ENCODE results near the gene SH3BGRL3. TPM values are rescaled to one million over a fixed set of nuclear protein-coding genes. Genes with fewer than 3 reads are reported as not detected.

The SH3BGRL3 gene
- total RNA-seq, 1 experiment from 2014 or later = 193 TPM

- no TSS peak for BruUV-seq (replicated peaks)
- Histone ChIP-seq H3K4me1 (ENCODE audit: control insufficient read depth, insufficient read depth, low read length) (no peaks in the 10 kb centered on the region), H3K9me3 (ENCODE audit: control insufficient read depth, insufficient read depth, low read depth, low read length) (no peaks in the 10 kb centered on the region), H3K4me3 (ENCODE audit: low read depth in 2 of 2, low read length in 2 of 2) (no peak overlapping the region), H3K27ac (ENCODE audit: low read length) (no peak overlapping the region), H3K27me3 (ENCODE audit: control insufficient read depth, insufficient read depth, low read length) (no peaks in the 10 kb centered on the region), H3K36me3 (ENCODE audit: control insufficient read depth, insufficient read depth, low read length) (peaks cover 17% of the 10 kb centered on the region)
- POLR2A ChIA-PET = no interaction called here
- DNase-seq (ENCODE audit: low read depth, low spot score) (no peak), ATAC-seq (no peak)
- TF ChIP-seq SIN3A (IDR thresholded peaks at IDR 0.05; ENCODE audit: borderline replicate concordance, insufficient read depth, low read depth, low read length) (no peak), TCF7L2 (IDR thresholded peaks at IDR 0.05; ENCODE audit: low read depth, low read length) (no peak), CTCF (IDR thresholded peaks at IDR 0.05) (no peak), POLR2AphosphoS5 (IDR thresholded peaks at IDR 0.05; ENCODE audit: low read depth, low read length) (no peak), REST (IDR thresholded peaks at IDR 0.05; ENCODE audit: insufficient read depth in 1 of 2, low read depth in 2 of 2, low read length in 1 of 2) (no peak)
- CTCF ChIA-PET = no interaction called here
- intact Hi-C loops (cut with micrococcal nuclease; ENCODE audit: unreplicated experiment) = no loop called here
- in situ Hi-C loops (cut with HindIII; ENCODE audit: low pct_unique_long_range_greater_than_20kb, low sequenced_read_pairs) = no loop called here
These were observed 20.3 kb upstream of the SH3BGRL3 start for GRCh38 chr1:26259578-26259977.

- Histone ChIP-seq H3K9me3 (ENCODE audit: control insufficient read depth, insufficient read depth, low read depth, low read length) (peaks cover 3% of the 10 kb centered on the region; the same call in 1 of the 2 replicates), H3K27me3 (ENCODE audit: control insufficient read depth, insufficient read depth, low read length) (no peaks in the 10 kb centered on the region), H3K4me3 (ENCODE audit: low read depth in 2 of 2, low read length in 2 of 2) (no peak overlapping the region), H3K36me3 (ENCODE audit: control insufficient read depth, insufficient read depth, low read length) (peaks cover 14% of the 10 kb centered on the region; the same call in 1 of the 2 replicates), H3K27ac (ENCODE audit: low read length) (no peak overlapping the region), H3K4me1 (ENCODE audit: control insufficient read depth, insufficient read depth, low read length) (no peaks in the 10 kb centered on the region)
- TF ChIP-seq CTCF (IDR thresholded peaks at IDR 0.05) (no peak), POLR2AphosphoS5 (IDR thresholded peaks at IDR 0.05; ENCODE audit: low read depth, low read length) (no peak), TCF7L2 (IDR thresholded peaks at IDR 0.05; ENCODE audit: low read depth, low read length) (no peak), SIN3A (IDR thresholded peaks at IDR 0.05; ENCODE audit: borderline replicate concordance, insufficient read depth, low read depth, low read length) (no peak), REST (IDR thresholded peaks at IDR 0.05; ENCODE audit: insufficient read depth in 1 of 2, low read depth in 2 of 2, low read length in 1 of 2) (no peak)
- CTCF ChIA-PET = no interaction called here
- POLR2A ChIA-PET = interaction anchor here (0.7 kb wide), 1 partner anchor 52 kb away, joined by 3 read pairs; no protein-coding TSS in a partner anchor
- no peak for ATAC-seq
- intact Hi-C loops (cut with micrococcal nuclease; ENCODE audit: unreplicated experiment) = no loop called here
- in situ Hi-C loops (cut with HindIII; ENCODE audit: low pct_unique_long_range_greater_than_20kb, low sequenced_read_pairs) = no loop called here
- DNase-seq (ENCODE audit: low read depth, low spot score) = no peak
- no TSS peak for BruUV-seq (replicated peaks)
These were observed 16.7 kb upstream of the SH3BGRL3 start for GRCh38 chr1:26263212-26263611.
